ENCODE data around the gene OSTF1. TPM values are rescaled to one million over a fixed set of nuclear protein-coding genes. Genes with fewer than 3 reads are reported as not detected.

The OSTF1 gene
- total RNA-seq, 1 experiment from 2014 or later: 7.0 TPM

DNA sequence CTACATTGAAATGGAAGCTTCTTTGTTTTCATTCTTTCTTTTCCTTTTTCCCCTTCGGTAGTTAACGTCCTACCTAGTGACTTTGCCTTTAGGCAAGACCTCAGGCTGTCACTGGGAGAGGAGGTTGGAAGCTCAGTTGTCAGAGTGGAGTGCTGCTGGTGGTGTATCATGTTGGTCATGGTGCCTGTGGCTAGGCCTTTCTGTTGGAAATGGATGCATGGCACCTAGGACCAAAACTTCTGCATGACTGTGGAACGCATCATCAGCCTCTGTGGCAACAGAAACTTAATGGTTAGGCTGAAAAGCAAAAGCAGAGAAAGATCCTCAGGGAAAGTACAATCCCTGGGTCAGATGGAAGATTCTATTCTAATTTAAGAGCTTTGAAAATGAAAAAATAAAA lies 57.9 kb downstream of the OSTF1 start:
- Histone ChIP-seq H3K4me1 (no peaks in the 10 kb centered on the region), H3K27me3 (replicated peaks; ENCODE audit: control insufficient read depth, insufficient read depth, low read length) (no peaks in the 10 kb centered on the region), H3K4me3 (ENCODE audit: low read depth, low read length) (no peak overlapping the region), H3K36me3 (ENCODE audit: control insufficient read depth, insufficient read depth, low read length) (no peaks in the 10 kb centered on the region), H3K9me3 (no peaks in the 10 kb centered on the region)
- Mint-ChIP-seq H3K36me3 (ENCODE audit: insufficient read depth, unreplicated experiment) (no peaks in the 10 kb centered on the region), H3K9me3 (ENCODE audit: unreplicated experiment) (peaks cover 8% of the 10 kb centered on the region), H3K4me3 (ENCODE audit: unreplicated experiment) (no peak overlapping the region), H3K4me1 (ENCODE audit: low read depth, unreplicated experiment) (no peaks in the 10 kb centered on the region), H3K27ac (ENCODE audit: unreplicated experiment) (no peak overlapping the region), H3K27me3 (ENCODE audit: insufficient read depth, unreplicated experiment) (no peaks in the 10 kb centered on the region)
- no peak for TF ChIP-seq CTCF (IDR thresholded peaks at IDR 0.05; ENCODE audit: insufficient read depth in 1 of 2, low read depth in 1 of 2, low read length in 1 of 2, severe bottlenecking in 1 of 2, unreplicated experiment in 1 of 2)
- intact Hi-C loops (cut with micrococcal nuclease; ENCODE audit: unreplicated experiment): no loop called here
- ChIA-PET CTCF (no interaction called here), POLR2A (no interaction called here)
- no TSS peak for BruUV-seq (replicated peaks)
- no peak for DNase-seq

DNA sequence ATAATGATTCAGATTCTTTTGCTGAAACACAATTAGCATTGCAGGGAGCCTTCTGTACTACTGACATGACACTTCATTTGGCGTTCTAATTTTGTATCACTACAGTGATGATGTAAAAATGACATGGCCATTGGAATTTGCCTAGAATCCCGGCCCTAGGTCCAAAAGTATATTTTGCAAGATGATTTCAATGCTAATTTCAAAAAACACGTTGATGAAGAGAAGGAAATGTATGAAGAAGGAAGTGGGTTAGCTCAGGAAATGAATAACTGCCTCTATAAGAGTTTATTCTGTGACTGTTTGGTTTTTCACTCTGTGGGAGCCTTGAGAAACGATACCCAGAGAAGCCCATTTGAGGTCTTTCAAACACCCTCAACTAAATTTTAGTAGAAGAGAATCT lies 59.3 kb downstream of the OSTF1 start:
- Histone ChIP-seq H3K27me3 (replicated peaks; ENCODE audit: control insufficient read depth, insufficient read depth, low read length) (no peaks in the 10 kb centered on the region), H3K9me3 (no peaks in the 10 kb centered on the region), H3K4me3 (ENCODE audit: low read depth, low read length) (no peak overlapping the region), H3K36me3 (ENCODE audit: control insufficient read depth, insufficient read depth, low read length) (no peaks in the 10 kb centered on the region), H3K4me1 (no peaks in the 10 kb centered on the region)
- no peak overlapping the region for H3K27ac Mint-ChIP-seq (ENCODE audit: unreplicated experiment)
- intact Hi-C loops (cut with micrococcal nuclease; ENCODE audit: unreplicated experiment): no loop called here
- DNase-seq: no peak
- ChIA-PET CTCF (no interaction called here), POLR2A (no interaction called here)
- no peaks in the 10 kb centered on the region for H3K27me3 Mint-ChIP-seq (ENCODE audit: insufficient read depth, unreplicated experiment)
- no peak overlapping the region for H3K4me3 Mint-ChIP-seq (ENCODE audit: unreplicated experiment)
- H3K36me3 Mint-ChIP-seq (ENCODE audit: insufficient read depth, unreplicated experiment): no peaks in the 10 kb centered on the region
- TF ChIP-seq CTCF (IDR thresholded peaks at IDR 0.05; ENCODE audit: insufficient read depth in 1 of 2, low read depth in 1 of 2, low read length in 1 of 2, severe bottlenecking in 1 of 2, unreplicated experiment in 1 of 2): no peak
- H3K9me3 Mint-ChIP-seq (ENCODE audit: unreplicated experiment): peaks cover 8% of the 10 kb centered on the region
- H3K4me1 Mint-ChIP-seq (ENCODE audit: low read depth, unreplicated experiment): no peaks in the 10 kb centered on the region
- no TSS peak for BruUV-seq (replicated peaks)

- ChIA-PET CTCF (no interaction called here), POLR2A (no interaction called here)
- Histone ChIP-seq H3K9me3 (no peaks in the 10 kb centered on the region), H3K4me3 (ENCODE audit: low read depth, low read length) (no peak overlapping the region), H3K27me3 (replicated peaks; ENCODE audit: control insufficient read depth, insufficient read depth, low read length) (no peaks in the 10 kb centered on the region), H3K4me1 (no peaks in the 10 kb centered on the region), H3K36me3 (ENCODE audit: control insufficient read depth, insufficient read depth, low read length) (no peaks in the 10 kb centered on the region)
- intact Hi-C loops (cut with micrococcal nuclease; ENCODE audit: unreplicated experiment): no loop called here
- H3K27ac Mint-ChIP-seq (ENCODE audit: unreplicated experiment): no peak overlapping the region
- H3K4me3 Mint-ChIP-seq (ENCODE audit: unreplicated experiment): no peak overlapping the region
- no peaks in the 10 kb centered on the region for H3K27me3 Mint-ChIP-seq (ENCODE audit: insufficient read depth, unreplicated experiment)
- no peak for TF ChIP-seq CTCF (IDR thresholded peaks at IDR 0.05; ENCODE audit: insufficient read depth in 1 of 2, low read depth in 1 of 2, low read length in 1 of 2, severe bottlenecking in 1 of 2, unreplicated experiment in 1 of 2)
- H3K9me3 Mint-ChIP-seq (ENCODE audit: unreplicated experiment): peaks cover 8% of the 10 kb centered on the region
- H3K4me1 Mint-ChIP-seq (ENCODE audit: low read depth, unreplicated experiment): no peaks in the 10 kb centered on the region
- H3K36me3 Mint-ChIP-seq (ENCODE audit: insufficient read depth, unreplicated experiment): no peaks in the 10 kb centered on the region
- BruUV-seq (replicated peaks): no TSS peak
- DNase-seq: no peak
Observed at GRCh38 chr9:75148561-75148960, 60.2 kb downstream of the OSTF1 start.
